H9 (cell line): ENCODE results near the gene FAM3B. TPM values are rescaled to one million over a fixed set of nuclear protein-coding genes. Genes with fewer than 3 reads are reported as not detected.

Experiments
- DNase-seq: peaks from one replicate; pipeline ENCODE4 v3.0.0-alpha.2; 2017
- H2AFZ ChIP-seq: one replicate; pipeline ENCODE4 v1.6.1; 2013; ENCODE audit warnings: mild to moderate bottlenecking, low read length, control low read depth, moderate library complexity
- H2AK5ac ChIP-seq: 2 replicates; pipeline ENCODE4 v1.6.1; 2013; ENCODE audit warnings: low read length, control low read depth, mixed read lengths; ENCODE audit not compliant: insufficient read length
- H2BK120ac ChIP-seq: one replicate; pipeline ENCODE4 v1.6.1; 2013; ENCODE audit warnings: low read depth, mild to moderate bottlenecking, low read length, control low read depth, inconsistent platforms; ENCODE audit not compliant: poor library complexity, severe bottlenecking
- H2BK12ac ChIP-seq: 2 replicates; pipeline ENCODE4 v1.6.1; 2013; ENCODE audit warnings: low read length, control low read depth, mixed read lengths, low read depth; ENCODE audit not compliant: insufficient read length
- H2BK15ac ChIP-seq: 2 replicates; pipeline ENCODE4 v1.6.1; 2013; ENCODE audit warnings: low read depth, low read length, control low read depth
- H2BK20ac ChIP-seq: one replicate; pipeline ENCODE4 v1.6.1; 2013; ENCODE audit warnings: low read depth, mild to moderate bottlenecking, low read length, control low read depth, inconsistent platforms; ENCODE audit not compliant: poor library complexity, severe bottlenecking
- H2BK5ac ChIP-seq: 2 replicates; pipeline ENCODE4 v1.6.1; 2013; ENCODE audit warnings: low read length, control low read depth, mixed read lengths; ENCODE audit not compliant: insufficient read length
- H3K14ac ChIP-seq: 2 replicates; pipeline ENCODE4 v1.6.1; 2013; ENCODE audit warnings: low read length, control low read depth; ENCODE audit not compliant: insufficient read depth
- H3K18ac ChIP-seq: 2 replicates; pipeline ENCODE4 v1.6.1; 2013; ENCODE audit warnings: low read depth, mild to moderate bottlenecking, mixed read lengths, low read length, control low read depth; ENCODE audit not compliant: insufficient read length
- H3K23ac ChIP-seq: 2 replicates; pipeline ENCODE4 v1.6.1; 2013; ENCODE audit warnings: low read length, control low read depth, mixed read lengths, low read depth; ENCODE audit not compliant: insufficient read length
- H3K23me2 ChIP-seq: 2 replicates; pipeline ENCODE4 v1.6.1; 2013; ENCODE audit warnings: low read depth, mild to moderate bottlenecking, mixed read lengths, low read length, control low read depth; ENCODE audit not compliant: insufficient read length, poor library complexity, severe bottlenecking
- H3K27ac ChIP-seq: 2 replicates; pipeline ENCODE4 v1.5.1; 2013; ENCODE audit warnings: low read length, control low read depth, mixed read lengths, low read depth; ENCODE audit not compliant: insufficient read length
- H3K27me3 ChIP-seq: 2 replicates; pipeline ENCODE4 v1.6.1; 2013; ENCODE audit warnings: low read length, control low read depth, inconsistent platforms; ENCODE audit not compliant: insufficient read depth
- H3K4ac ChIP-seq: 2 replicates; pipeline ENCODE4 v1.6.1; 2013; ENCODE audit warnings: low read depth, mild to moderate bottlenecking, control low read depth, inconsistent platforms, low read length, moderate library complexity
- H3K4me1 ChIP-seq: 2 replicates; pipeline ENCODE4 v1.6.1; 2013; ENCODE audit warnings: low read length, control low read depth, inconsistent platforms; ENCODE audit not compliant: insufficient read depth
- H3K4me2 ChIP-seq: 2 replicates; pipeline ENCODE4 v1.6.1; 2013; ENCODE audit warnings: low read length, control low read depth, mixed read lengths; ENCODE audit not compliant: insufficient read length, insufficient read depth
- H3K56ac ChIP-seq: 2 replicates; pipeline ENCODE4 v1.6.1; 2013; ENCODE audit warnings: low read depth, mild to moderate bottlenecking, mixed read lengths, low read length, control low read depth; ENCODE audit not compliant: insufficient read length
- H3K79me1 ChIP-seq: 2 replicates; pipeline ENCODE4 v1.6.1; 2013; ENCODE audit warnings: low read depth, mild to moderate bottlenecking, moderate library complexity, low read length, control low read depth, inconsistent platforms; ENCODE audit not compliant: insufficient read depth, poor library complexity, severe bottlenecking
- H3K79me2 ChIP-seq: 2 replicates; pipeline ENCODE4 v1.6.1; 2013; ENCODE audit warnings: low read length, control low read depth, inconsistent platforms; ENCODE audit not compliant: insufficient read depth
- H3K9ac ChIP-seq: 2 replicates; pipeline ENCODE4 v1.6.1; 2013; ENCODE audit warnings: low read length, control low read depth, mixed read lengths; ENCODE audit not compliant: insufficient read length; ENCODE audit errors: extremely low read depth
- H3K9me3 ChIP-seq: one replicate; pipeline ENCODE4 v1.6.1; 2013; ENCODE audit warnings: low read depth, low read length, inconsistent platforms; ENCODE audit not compliant: control insufficient read depth
- H3T11ph ChIP-seq: one replicate; pipeline ENCODE4 v1.6.1; 2013; ENCODE audit warnings: mild to moderate bottlenecking, low read length, control low read depth, inconsistent platforms
- H4K20me1 ChIP-seq: one replicate; pipeline ENCODE4 v1.6.1; 2013; ENCODE audit not compliant: control insufficient read depth, insufficient read length, insufficient read depth
- H4K5ac ChIP-seq: 2 replicates; pipeline ENCODE4 v1.6.1; 2013; ENCODE audit warnings: low read depth, mild to moderate bottlenecking, mixed read lengths, low read length, control low read depth; ENCODE audit not compliant: insufficient read length
- H4K8ac ChIP-seq: replicated peaks from 2 replicates; pipeline ENCODE4 v1.6.1; 2013; ENCODE audit warnings: low read length, control low read depth, mixed read lengths, low read depth; ENCODE audit not compliant: insufficient read length
- H4K91ac ChIP-seq: 2 replicates; pipeline ENCODE4 v1.6.1; 2013; ENCODE audit warnings: low read depth, mild to moderate bottlenecking, moderate library complexity, mixed read lengths, low read length, control low read depth; ENCODE audit not compliant: insufficient read length
- H3K27ac Mint-ChIP-seq, 3 experiments: 2 replicates in 2 of 3; 3 replicates in 1 of 3; pipeline ENCODE4 v1.8.0; 2020 to 2021; ENCODE audit warnings: mixed read lengths in 3 of 3, mild to moderate bottlenecking in 1 of 3, moderate library complexity in 1 of 3
- H3K27me3 Mint-ChIP-seq: 2 replicates; pipeline ENCODE4 v1.8.0; 2021; ENCODE audit warnings: low read depth, mild to moderate bottlenecking, moderate library complexity, mixed read lengths
- H3K36me3 Mint-ChIP-seq, 3 experiments: 2 replicates in 2 of 3; 3 replicates in 1 of 3; pipeline ENCODE4 v1.8.0; 2020 to 2021; ENCODE audit warnings: low read depth in 3 of 3, mixed read lengths in 3 of 3; ENCODE audit not compliant: insufficient read depth in 1 of 3
- H3K4me1 Mint-ChIP-seq, 2 experiments: 2 replicates each; pipeline ENCODE4 v1.8.0; 2020; ENCODE audit warnings: mixed read lengths in 2 of 2
- H3K4me3 Mint-ChIP-seq, 2 experiments: 2 replicates in 1 of 2; 3 replicates in 1 of 2; pipeline ENCODE4 v1.8.0; 2020 to 2021; ENCODE audit warnings: mild to moderate bottlenecking in 2 of 2, mixed read lengths in 2 of 2, moderate library complexity in 1 of 2
- H3K9me3 Mint-ChIP-seq, 2 experiments: 2 replicates in 1 of 2; 3 replicates in 1 of 2; pipeline ENCODE4 v1.8.0; 2020; ENCODE audit warnings: mild to moderate bottlenecking in 2 of 2, mixed read lengths in 2 of 2, moderate library complexity in 1 of 2
- WGBS: extraction: QIAGEN DNeasy Blood & Tissue Kit; methylation state at CpG from one replicate; pipeline ENCODE4 v1.1.7; 2013; ENCODE audit warnings: missing lambda C conversion rate, low lambda C conversion rate, mixed read lengths; ENCODE audit not compliant: insufficient read length; ENCODE audit errors: extremely low coverage; 5-methylcytosine and 5-hydroxymethylcytosine counted together
- total RNA-seq: library from RNA; stranded (reverse); gene quantifications from 2 replicates; pipeline ENCODE4 v1.2.1, GENCODE V29; 2021
- TF ChIP-seq, protein P1 (sequence below): fragments of 200-600 bp; sonication (generic); conservative IDR thresholded peaks from 3 replicates; pipeline ENCODE4 v1.8.0; 2021; ENCODE audit warnings: antibody characterized with exemption, mild to moderate bottlenecking

FAM3B gene
- total RNA-seq, 1 experiment from 2014 or later: 5.0 TPM

- H3K27me3 ChIP-seq: no peaks in the 10 kb centered on the region
- no peaks in the 10 kb centered on the region for H3K79me1 ChIP-seq
- Mint-ChIP-seq H3K4me3 (no peak overlapping the region), H3K27ac (no peak overlapping the region), H3K27me3 (peaks cover 2% of the 10 kb centered on the region; the same call in 1 of the 2 replicates), H3K36me3 (peaks cover 0 to 22% (median 5%) of the 10 kb centered on the region in 3 experiments; a peak in 3 of 7 replicates), H3K4me1 (peaks cover 11% of the 10 kb centered on the region in 2 experiments), H3K9me3 (peaks cover 0 to 3% of the 10 kb centered on the region in 2 experiments; a peak in 3 of 5 replicates)
- H2BK5ac ChIP-seq: no peak overlapping the region
- H3K27ac ChIP-seq: no peak overlapping the region
- no peaks in the 10 kb centered on the region for H3K79me2 ChIP-seq
- no peak overlapping the region for H4K5ac ChIP-seq
- H2BK20ac ChIP-seq: no peak overlapping the region
- H2AFZ ChIP-seq: no peak overlapping the region
- no peak overlapping the region for H3T11ph ChIP-seq
- no peaks in the 10 kb centered on the region for H3K23me2 ChIP-seq
- no peak overlapping the region for H2BK15ac ChIP-seq
- no peak overlapping the region for H3K14ac ChIP-seq
- no peak overlapping the region for H3K23ac ChIP-seq
- H3K9me3 ChIP-seq: no peaks in the 10 kb centered on the region
- no peak overlapping the region for H2BK120ac ChIP-seq
- no peak overlapping the region for H4K91ac ChIP-seq
- H3K56ac ChIP-seq: no peak overlapping the region
- no peak overlapping the region for H3K18ac ChIP-seq
- DNase-seq: no peak
- H3K4ac ChIP-seq: no peak overlapping the region
- H3K4me1 ChIP-seq: no peaks in the 10 kb centered on the region
- H3K9ac ChIP-seq: no peak overlapping the region
- TF ChIP-seq, protein P1, sequence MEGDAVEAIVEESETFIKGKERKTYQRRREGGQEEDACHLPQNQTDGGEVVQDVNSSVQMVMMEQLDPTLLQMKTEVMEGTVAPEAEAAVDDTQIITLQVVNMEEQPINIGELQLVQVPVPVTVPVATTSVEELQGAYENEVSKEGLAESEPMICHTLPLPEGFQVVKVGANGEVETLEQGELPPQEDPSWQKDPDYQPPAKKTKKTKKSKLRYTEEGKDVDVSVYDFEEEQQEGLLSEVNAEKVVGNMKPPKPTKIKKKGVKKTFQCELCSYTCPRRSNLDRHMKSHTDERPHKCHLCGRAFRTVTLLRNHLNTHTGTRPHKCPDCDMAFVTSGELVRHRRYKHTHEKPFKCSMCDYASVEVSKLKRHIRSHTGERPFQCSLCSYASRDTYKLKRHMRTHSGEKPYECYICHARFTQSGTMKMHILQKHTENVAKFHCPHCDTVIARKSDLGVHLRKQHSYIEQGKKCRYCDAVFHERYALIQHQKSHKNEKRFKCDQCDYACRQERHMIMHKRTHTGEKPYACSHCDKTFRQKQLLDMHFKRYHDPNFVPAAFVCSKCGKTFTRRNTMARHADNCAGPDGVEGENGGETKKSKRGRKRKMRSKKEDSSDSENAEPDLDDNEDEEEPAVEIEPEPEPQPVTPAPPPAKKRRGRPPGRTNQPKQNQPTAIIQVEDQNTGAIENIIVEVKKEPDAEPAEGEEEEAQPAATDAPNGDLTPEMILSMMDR: no peak
- no peak overlapping the region for H3K4me2 ChIP-seq
- no peaks in the 10 kb centered on the region for H4K20me1 ChIP-seq
- no peak overlapping the region for H2BK12ac ChIP-seq
- no peak overlapping the region for H2AK5ac ChIP-seq
- H4K8ac ChIP-seq: no peak overlapping the region
- no CpG with 5 or more reads among the region's 12 CpGs for WGBS
Observed at GRCh38 chr21:41379901-41380300, 63.3 kb downstream of the FAM3B start.
